Lower lobe of right lung (tissue), 2 donors: ENCODE measurements around the gene NFATC1. TPM values are rescaled to one million over a fixed set of nuclear protein-coding genes. Genes with fewer than 3 reads are reported as not detected.

Experiments used
- ATAC-seq, 2 donors: fragments of 200-7000 bp; cut with Tn5 transposase; one replicate each; pipeline ENCODE4 v1.9.1; 2020 to 2022; ENCODE audit warnings: mild to moderate bottlenecking in 2 of 2, moderate library complexity in 2 of 2
- DNase-seq: peaks from one replicate; pipeline ENCODE4 v3.0.0-alpha.2; 2020
- H3K27ac ChIP-seq: fragments of 200-600 bp; one replicate; pipeline ENCODE4 v1.8.0; 2022
- H3K27me3 ChIP-seq: fragments of 200-600 bp; one replicate; pipeline ENCODE4 v1.8.0; 2022; ENCODE audit warnings: low read depth
- H3K36me3 ChIP-seq: fragments of 200-600 bp; one replicate; pipeline ENCODE4 v1.8.0; 2022; ENCODE audit warnings: mild to moderate bottlenecking
- H3K4me1 ChIP-seq: fragments of 200-600 bp; one replicate; pipeline ENCODE4 v1.8.0; 2022
- H3K4me3 ChIP-seq: fragments of 200-600 bp; one replicate; pipeline ENCODE4 v1.8.0; 2022; ENCODE audit warnings: mild to moderate bottlenecking
- H3K9me3 ChIP-seq: fragments of 200-600 bp; one replicate; pipeline ENCODE4 v1.8.0; 2022
- intact Hi-C: fragments of 100-400 bp; cut with DNase I; formaldehyde crosslinking; loops from one replicate; pipeline ENCODE4 v1.11.0; 2022
- total RNA-seq: library from RNA; stranded (reverse); fragmentation: NEBNext Ultra II Directional; extraction: Animal tissue kit (Norgen Biotek cat#: 25700); gene quantifications from one replicate; pipeline ENCODE4 v1.2.1, GENCODE V29; 2021
- TF ChIP-seq, protein P1 (sequence below): fragments of 200-600 bp; IDR thresholded peaks from one replicate; pipeline ENCODE4 v1.8.0; 2022; ENCODE audit warnings: antibody characterized with exemption, mild to moderate bottlenecking
- donor health status: DM: no; HTN: yes; CAD: no; lungs with severe emphysema.

Gene NFATC1
- total RNA-seq, 1 donor from 2014 or later, result 21.4 TPM

DNA sequence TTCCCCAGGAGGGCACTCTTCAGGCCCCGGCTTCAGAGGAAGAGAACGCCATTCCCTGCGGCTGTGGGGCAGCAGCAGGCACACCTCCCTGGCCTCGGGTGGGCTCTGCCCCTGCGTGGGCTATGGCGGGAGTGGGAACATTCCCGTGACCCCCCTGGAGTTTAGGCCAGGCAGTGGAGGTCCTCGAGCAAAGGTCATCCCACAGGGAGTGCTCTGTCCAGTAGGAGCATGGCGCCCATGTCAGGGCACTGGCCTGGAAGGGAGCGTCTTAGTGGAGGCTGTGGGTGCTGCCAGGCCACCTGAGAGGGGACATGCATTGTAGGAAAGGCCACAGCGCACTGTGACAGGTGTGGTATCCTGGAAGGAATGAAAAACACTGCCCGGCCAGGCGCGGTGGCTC lies 9.2 kb upstream of the NFATC1 start:
- TF ChIP-seq, protein P1, sequence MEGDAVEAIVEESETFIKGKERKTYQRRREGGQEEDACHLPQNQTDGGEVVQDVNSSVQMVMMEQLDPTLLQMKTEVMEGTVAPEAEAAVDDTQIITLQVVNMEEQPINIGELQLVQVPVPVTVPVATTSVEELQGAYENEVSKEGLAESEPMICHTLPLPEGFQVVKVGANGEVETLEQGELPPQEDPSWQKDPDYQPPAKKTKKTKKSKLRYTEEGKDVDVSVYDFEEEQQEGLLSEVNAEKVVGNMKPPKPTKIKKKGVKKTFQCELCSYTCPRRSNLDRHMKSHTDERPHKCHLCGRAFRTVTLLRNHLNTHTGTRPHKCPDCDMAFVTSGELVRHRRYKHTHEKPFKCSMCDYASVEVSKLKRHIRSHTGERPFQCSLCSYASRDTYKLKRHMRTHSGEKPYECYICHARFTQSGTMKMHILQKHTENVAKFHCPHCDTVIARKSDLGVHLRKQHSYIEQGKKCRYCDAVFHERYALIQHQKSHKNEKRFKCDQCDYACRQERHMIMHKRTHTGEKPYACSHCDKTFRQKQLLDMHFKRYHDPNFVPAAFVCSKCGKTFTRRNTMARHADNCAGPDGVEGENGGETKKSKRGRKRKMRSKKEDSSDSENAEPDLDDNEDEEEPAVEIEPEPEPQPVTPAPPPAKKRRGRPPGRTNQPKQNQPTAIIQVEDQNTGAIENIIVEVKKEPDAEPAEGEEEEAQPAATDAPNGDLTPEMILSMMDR, result no peak
- ATAC-seq (no peak), DNase-seq (no peak)
- H3K4me1 ChIP-seq, result no peaks in the 10 kb centered on the region
- intact Hi-C loops, result loop anchor here (10.0 kb wide), 2 partner anchors 138 to 258 kb away; no protein-coding TSS in a partner anchor
- peaks cover 18% of the 10 kb centered on the region for H3K27me3 ChIP-seq
- no peaks in the 10 kb centered on the region for H3K36me3 ChIP-seq
- H3K9me3 ChIP-seq, result no peaks in the 10 kb centered on the region
- no peak overlapping the region for H3K27ac ChIP-seq
- no peak overlapping the region for H3K4me3 ChIP-seq

DNA sequence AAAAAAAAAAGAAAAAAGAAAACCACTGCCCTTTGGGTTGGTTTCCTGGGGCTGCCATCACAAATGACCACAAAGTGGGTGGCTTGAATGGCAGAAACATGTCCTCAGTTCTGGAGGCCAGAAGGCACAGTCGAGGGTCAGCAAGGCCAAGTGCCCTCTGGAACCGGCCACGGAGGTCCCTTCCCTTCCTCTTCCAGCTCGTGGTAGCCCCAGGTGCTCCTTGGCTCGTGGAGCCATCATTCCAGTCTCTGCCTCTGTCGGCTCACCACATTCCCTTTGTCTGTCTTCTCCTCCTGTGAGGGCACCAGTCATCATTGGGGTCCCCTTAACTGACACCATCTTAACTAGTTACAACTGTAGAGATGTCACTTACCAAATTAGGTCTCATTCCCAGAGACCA lies 8.5 kb upstream of the NFATC1 start:
- H3K4me1 ChIP-seq, result no peaks in the 10 kb centered on the region
- H3K9me3 ChIP-seq, result no peaks in the 10 kb centered on the region
- no peak for DNase-seq
- no peak overlapping the region for H3K27ac ChIP-seq
- intact Hi-C loops, result loop anchor here (10.0 kb wide), 2 partner anchors 138 to 258 kb away; no protein-coding TSS in a partner anchor
- H3K36me3 ChIP-seq, result no peaks in the 10 kb centered on the region
- H3K4me3 ChIP-seq, result no peak overlapping the region
- peaks cover 21% of the 10 kb centered on the region for H3K27me3 ChIP-seq
- ATAC-seq, result no peak
- TF ChIP-seq, protein P1, result no peak

DNA sequence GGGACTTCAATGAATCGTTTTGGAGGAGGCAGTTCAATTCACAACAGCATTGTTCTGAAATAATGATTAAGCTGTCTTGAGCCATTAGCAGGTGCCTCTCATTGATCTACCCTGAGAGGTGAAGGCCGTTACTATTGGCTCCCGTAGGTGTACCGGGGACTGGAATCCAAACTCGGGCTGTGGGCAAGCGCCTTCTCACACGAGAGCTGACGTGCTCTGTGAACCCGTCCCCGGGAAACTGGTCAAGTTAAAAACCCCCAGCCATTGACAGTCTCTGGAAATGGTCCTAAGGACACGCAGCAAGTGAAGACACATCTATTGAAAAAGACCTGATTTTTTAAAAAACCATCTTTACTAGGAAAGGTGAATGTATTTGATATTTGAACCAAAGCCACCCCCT lies 8.1 kb upstream of the NFATC1 start:
- TF ChIP-seq, protein P1, result no peak
- Histone ChIP-seq H3K27me3 (peaks cover 23% of the 10 kb centered on the region), H3K4me1 (peaks cover under 1% of the 10 kb centered on the region), H3K27ac (no peak overlapping the region), H3K9me3 (no peaks in the 10 kb centered on the region), H3K36me3 (no peaks in the 10 kb centered on the region), H3K4me3 (no peak overlapping the region)
- intact Hi-C loops, result loop anchor here (10.0 kb wide), 2 partner anchors 137 to 257 kb away; no protein-coding TSS in a partner anchor
- no peak for DNase-seq
- no peak for ATAC-seq

DNA sequence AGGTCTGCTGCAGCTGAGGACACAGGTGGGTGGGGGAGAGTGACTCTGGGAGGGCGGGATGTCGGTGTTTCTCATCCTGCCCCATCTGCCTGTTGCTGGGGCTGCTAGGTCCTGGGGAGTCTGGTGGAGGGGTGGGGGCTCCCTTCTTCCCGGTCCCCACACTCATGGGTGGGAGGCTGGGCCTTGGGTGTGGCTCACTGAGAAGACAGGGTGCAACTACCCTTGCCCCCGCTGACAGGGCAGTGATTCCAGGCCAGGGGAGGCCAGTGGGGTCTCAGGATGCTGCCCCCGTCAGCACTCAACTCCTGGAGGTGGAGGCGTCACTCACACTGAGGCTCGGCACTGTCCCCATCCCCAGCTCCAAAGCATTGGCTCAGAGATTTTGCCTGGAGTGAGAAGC lies 7.7 kb upstream of the NFATC1 start:
- no peak overlapping the region for H3K27ac ChIP-seq
- H3K4me1 ChIP-seq, result peaks cover 5% of the 10 kb centered on the region
- ATAC-seq (no peak), DNase-seq (no peak)
- intact Hi-C loops, result loop anchor here (10.0 kb wide), 2 partner anchors 137 to 257 kb away; no protein-coding TSS in a partner anchor
- TF ChIP-seq, protein P1, result no peak
- H3K36me3 ChIP-seq, result no peaks in the 10 kb centered on the region
- no peaks in the 10 kb centered on the region for H3K9me3 ChIP-seq
- H3K4me3 ChIP-seq, result no peak overlapping the region
- H3K27me3 ChIP-seq, result peaks cover 25% of the 10 kb centered on the region

DNA sequence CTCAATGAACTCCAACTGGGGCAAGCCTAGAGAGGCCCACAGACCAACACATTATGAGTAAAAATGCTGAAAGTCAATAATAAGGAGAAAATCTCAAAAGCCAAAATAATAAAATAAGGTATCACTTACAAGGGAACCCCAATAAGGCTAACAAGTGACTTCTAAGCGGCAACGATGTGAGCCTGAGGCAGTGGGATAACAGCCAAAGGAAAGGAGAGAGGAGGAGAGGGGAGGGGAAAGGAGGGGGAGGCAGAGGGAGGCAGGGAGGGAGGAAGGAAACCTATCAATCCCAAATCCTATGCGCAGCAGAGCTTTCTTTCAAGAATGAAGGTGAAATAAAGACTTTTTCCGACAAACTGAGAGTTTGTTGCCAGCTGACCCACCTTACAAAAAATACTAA lies 6.0 kb upstream of the NFATC1 start:
- Histone ChIP-seq H3K27me3 (peaks cover 29% of the 10 kb centered on the region), H3K4me3 (no peak overlapping the region), H3K4me1 (peaks cover 13% of the 10 kb centered on the region), H3K9me3 (no peaks in the 10 kb centered on the region), H3K27ac (no peak overlapping the region), H3K36me3 (no peaks in the 10 kb centered on the region)
- DNase-seq (no peak), ATAC-seq (no peak)
- TF ChIP-seq, protein P1, result no peak
- intact Hi-C loops, result loop anchor here (10.0 kb wide), 2 partner anchors 135 to 255 kb away; no protein-coding TSS in a partner anchor

DNA sequence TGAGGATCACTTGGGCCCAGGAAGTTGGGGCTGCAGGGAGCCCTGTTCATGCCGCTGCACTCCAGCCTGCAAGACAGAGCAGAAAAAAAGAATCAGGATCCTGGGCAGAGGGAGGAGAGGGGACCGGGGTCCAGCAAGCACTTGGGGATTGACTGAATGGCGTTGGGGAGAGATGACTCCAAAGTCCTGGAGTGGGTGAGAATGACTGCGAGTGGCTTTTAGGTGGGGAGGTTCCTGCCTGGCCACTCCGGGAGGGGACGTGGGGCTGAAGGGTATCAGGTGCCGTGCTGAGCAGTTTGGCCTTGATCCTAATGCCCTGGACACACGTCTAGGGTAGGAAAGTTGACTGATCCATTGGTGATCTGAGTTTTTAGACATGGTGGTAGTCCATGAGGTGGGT lies 3.5 kb upstream of the NFATC1 start:
- ATAC-seq (no peak), DNase-seq (no peak)
- Histone ChIP-seq H3K9me3 (no peaks in the 10 kb centered on the region), H3K4me3 (no peak overlapping the region), H3K27ac (no peak overlapping the region), H3K4me1 (peaks cover 25% of the 10 kb centered on the region), H3K36me3 (no peaks in the 10 kb centered on the region), H3K27me3 (peaks cover 29% of the 10 kb centered on the region)
- intact Hi-C loops, result no loop called here
- TF ChIP-seq, protein P1, result no peak
